Subcutaneous abdominal adipose tissue (tissue), 5 donors: Measurements from ENCODE around the gene LDAF1.
A peak's percentile ranks its signal among the peaks of the same experiment; 100 is the strongest.
"Not testable (repeated sequence)": the region's sequence is repeated elsewhere in the genome, so short reads cannot be mapped to it uniquely, and the experiment has no call there.

ENCODE experiments used
- H3K27ac ChIP-seq: one replicate; pipeline ENCODE4 v1.7.0; 2013; ENCODE audit warnings: low read depth, mild to moderate bottlenecking, inconsistent platforms, low read length, moderate library complexity
- H3K27me3 ChIP-seq, 5 donors: one replicate each; pipeline ENCODE4 v1.7.0; 2013; ENCODE audit warnings: low read length in 5 of 5, inconsistent platforms in 1 of 5; ENCODE audit not compliant: control insufficient read depth in 5 of 5, insufficient read depth in 4 of 5
- H3K36me3 ChIP-seq, 5 donors: one replicate each; pipeline ENCODE4 v1.7.0; 2013; ENCODE audit warnings: low read length in 5 of 5; ENCODE audit not compliant: control insufficient read depth in 5 of 5, insufficient read depth in 5 of 5
- H3K4me1 ChIP-seq, 5 donors: one replicate each; pipeline ENCODE4 v1.7.0; 2013; ENCODE audit warnings: low read length in 5 of 5, mild to moderate bottlenecking in 3 of 5, moderate library complexity in 1 of 5; ENCODE audit not compliant: control insufficient read depth in 5 of 5, insufficient read depth in 5 of 5
- H3K4me3 ChIP-seq, 5 donors: one replicate each; pipeline ENCODE4 v1.7.0; 2013; ENCODE audit warnings: low read length in 5 of 5, low read depth in 1 of 5
- H3K9ac ChIP-seq, 5 donors: one replicate each; pipeline ENCODE4 v1.7.0; 2013; ENCODE audit warnings: low read length in 5 of 5, mild to moderate bottlenecking in 4 of 5, moderate library complexity in 3 of 5
- H3K9me3 ChIP-seq, 5 donors: one replicate each; pipeline ENCODE4 v1.7.0; 2013; ENCODE audit warnings: low read length in 5 of 5; ENCODE audit not compliant: control insufficient read depth in 5 of 5
- donor health status: healthy.
- donor health status: healthy.
- donor health status: healthy.
- donor health status: healthy.
- donor health status: healthy.

Gene LDAF1

DNA sequence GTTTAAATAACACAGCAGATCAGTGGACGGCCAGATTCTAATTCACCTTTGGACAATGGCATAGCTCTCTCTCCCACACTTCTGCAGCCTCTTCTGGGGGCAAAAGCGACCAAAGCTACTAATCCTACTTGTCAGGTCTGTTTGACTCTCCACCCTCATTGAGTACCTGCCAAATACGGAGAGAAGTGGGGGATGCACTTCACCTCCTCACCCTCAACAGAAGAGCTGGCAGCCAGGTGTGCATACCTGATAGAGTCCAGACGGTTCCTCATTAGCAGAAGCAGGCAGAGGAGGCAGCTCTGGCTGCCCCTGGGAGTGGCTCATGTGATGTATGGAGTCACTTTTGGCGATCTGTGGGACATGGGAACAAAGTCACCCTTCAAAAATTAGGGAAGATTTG, 12.7 kb upstream of the LDAF1 start:
- H3K27ac ChIP-seq, result no peak overlapping the region
- peaks cover 0 to 8% (median 0%) of the 10 kb centered on the region in 5 donors for H3K9me3 ChIP-seq
- no peak overlapping the region for H3K4me3 ChIP-seq
- H3K36me3 ChIP-seq, result no peaks in the 10 kb centered on the region
- no peak overlapping the region for H3K9ac ChIP-seq
- H3K4me1 ChIP-seq, result peaks cover 0 to 5% (median 1%) of the 10 kb centered on the region in 5 donors
- peaks cover 0 to 3% (median 3%) of the 10 kb centered on the region in 5 donors for H3K27me3 ChIP-seq

DNA sequence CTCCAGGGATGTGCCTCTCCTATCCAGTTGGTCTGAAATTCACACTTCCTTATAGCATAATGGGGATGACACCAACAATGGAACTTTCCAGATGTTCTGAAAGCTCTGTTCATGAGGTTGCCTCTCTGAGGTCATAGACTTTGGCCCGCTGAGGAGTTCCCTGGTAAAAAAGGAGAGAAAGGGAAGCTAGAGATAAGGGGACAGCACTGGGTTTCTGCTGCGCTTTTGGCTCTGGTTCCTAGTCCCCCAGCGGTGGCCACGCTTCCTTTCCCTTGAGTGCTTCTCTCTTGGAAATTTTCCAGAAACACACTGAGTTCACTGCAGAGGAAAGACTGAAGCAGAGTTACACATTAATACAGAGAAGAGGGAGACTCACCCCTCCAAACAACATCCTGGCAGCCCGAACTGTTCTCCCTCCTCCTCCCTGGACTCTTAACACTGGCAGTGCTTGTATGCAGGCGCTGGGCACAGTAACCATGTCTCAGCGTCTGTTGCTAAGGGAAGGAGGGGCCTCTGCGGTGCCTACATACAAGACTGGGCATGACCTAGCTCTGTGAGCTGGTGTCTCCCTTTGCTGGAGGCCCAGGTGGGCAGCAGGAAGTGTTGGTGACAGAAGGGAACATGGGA, 8.0 kb upstream of the LDAF1 start, which contains the start of gene DNAH3:
TSS of gene DNAH3 (minus strand) at position 472 of the 627 bp plus-strand sequence. CDS start 527 bp downstream, outside the sequence.
- Histone ChIP-seq H3K36me3 (no peaks in the 10 kb centered on the region), H3K27ac (no peak within 1 kb of the TSS), H3K4me3 (no peak within 1 kb of the TSS), H3K27me3 (peaks cover 0 to 6% (median 3%) of the 10 kb centered on the region in 5 donors), H3K4me1 (peaks cover 0 to 6% (median 2%) of the 10 kb centered on the region in 5 donors), H3K9me3 (no peaks in the 10 kb centered on the region), H3K9ac (no peak within 1 kb of the TSS)

DNA sequence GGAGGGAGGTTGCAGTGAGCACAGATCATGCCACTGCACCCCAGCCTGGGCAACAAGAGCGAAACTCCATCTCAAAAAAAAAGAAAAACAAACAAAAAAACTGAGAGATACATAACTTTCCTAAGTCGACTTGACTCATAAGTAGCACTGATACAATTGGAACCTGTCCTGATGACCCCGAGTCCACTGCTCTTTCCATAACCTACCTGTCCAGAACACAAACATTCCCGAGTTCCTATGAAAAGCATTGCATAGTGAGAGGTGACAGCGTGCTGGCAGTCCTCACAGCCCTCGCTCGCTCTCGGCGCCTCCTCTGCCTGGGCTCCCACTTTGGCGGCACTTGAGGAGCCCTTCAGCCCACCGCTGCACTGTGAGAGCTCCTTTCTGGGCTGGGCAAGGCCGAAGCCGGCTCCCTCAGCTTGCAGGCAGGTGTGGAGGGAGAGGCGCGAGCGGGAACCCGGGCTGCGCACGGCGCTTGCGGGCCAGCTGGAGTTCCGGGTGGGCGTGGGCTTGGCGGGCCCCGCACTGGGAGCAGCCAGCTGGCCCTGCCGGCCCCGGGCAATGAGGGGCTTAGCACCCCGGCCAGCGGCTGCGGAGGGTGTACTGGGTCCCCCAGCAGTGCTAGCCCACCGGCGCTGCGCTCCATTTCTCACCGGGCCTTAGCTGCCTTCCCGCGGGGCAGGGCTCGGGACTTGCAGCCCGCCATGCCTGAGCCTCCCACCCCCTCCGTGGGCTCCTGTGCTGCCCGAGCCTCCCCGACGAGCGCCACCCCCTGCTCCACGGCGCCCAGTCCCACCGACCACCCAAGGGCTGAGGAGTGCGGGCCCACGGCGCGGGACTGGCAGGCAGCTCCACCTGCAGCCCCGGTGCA, 6.1 kb upstream of the LDAF1 start:
- H3K4me3 ChIP-seq, H3K27ac ChIP-seq, H3K36me3 ChIP-seq, H3K27me3 ChIP-seq, H3K4me1 ChIP-seq, H3K9ac ChIP-seq, H3K9me3 ChIP-seq: not testable (repeated sequence)

DNA sequence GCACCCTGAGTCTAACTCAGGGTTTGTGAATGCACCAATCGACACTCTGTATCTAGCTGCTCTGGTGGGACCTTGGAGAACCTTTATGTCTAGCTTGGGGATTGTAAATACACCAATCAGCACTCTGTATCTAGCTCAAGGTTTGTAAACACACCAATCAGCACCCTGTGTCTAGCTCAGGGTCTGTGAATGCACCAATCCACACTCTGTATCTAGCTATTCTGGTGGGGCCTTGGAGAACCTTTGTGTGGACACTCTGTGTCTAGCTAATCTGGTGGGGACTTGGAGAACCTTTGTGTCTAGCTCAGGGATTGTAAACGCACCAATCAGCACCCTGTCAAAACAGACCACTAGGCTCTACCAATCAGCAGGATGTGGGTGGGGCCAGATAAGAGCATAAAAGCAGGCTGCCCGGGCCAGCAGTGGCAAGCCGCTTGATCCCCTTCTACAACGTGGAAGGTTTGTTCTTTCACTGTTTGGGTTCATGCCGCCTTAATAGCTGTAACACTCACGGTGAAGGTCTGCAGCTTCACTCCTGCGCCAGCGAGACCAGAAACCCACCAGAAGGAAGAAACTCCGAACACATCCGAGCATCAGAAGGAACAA, 5.2 kb upstream of the LDAF1 start:
- H3K27me3 ChIP-seq, H3K27ac ChIP-seq, H3K36me3 ChIP-seq, H3K9me3 ChIP-seq, H3K4me3 ChIP-seq, H3K9ac ChIP-seq: not testable (repeated sequence)
- H3K4me1 ChIP-seq, result peaks cover 4 to 17% (median 10%) of the 10 kb centered on the region in 5 donors

- H3K9ac ChIP-seq, H3K4me3 ChIP-seq, H3K27me3 ChIP-seq, H3K9me3 ChIP-seq, H3K36me3 ChIP-seq, H3K27ac ChIP-seq: not testable (repeated sequence)
- peaks cover 10 to 38% (median 31%) of the 10 kb centered on the region in 5 donors for H3K4me1 ChIP-seq
These were observed 2.5 kb upstream of the LDAF1 start for GRCh38 chr16:21156011-21156410.

DNA sequence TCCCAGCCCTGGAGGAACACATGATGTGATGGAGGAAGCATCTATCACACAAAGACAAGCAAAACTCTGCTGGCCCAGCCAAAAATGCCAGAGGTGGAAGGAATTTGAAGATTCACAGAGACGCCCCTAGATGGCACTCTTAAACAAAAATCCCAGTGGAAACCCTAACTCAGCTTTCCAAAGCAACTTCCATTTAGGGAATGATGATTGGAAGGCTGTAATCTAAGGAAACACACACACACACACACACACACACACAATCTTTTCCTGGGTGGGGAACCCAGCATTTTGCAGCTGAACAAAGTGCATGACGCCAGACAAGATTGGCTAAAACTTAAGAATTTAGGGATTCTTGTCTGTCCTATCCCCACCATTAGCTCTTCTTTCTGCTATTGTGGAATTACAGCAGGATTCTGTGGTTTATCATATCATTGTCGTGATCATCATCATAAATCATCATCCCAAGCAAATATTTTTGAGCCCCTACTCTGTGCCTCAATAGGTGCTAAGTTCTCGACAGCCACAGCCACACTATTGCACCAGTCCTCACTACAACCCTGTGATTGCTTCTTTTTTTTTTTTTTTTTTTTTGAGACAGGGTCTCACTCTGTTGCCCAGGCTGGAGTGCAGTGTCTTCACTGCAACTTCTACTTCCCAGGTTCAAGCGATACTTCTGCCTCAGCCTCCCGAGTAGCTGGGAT, 1.6 kb upstream of the LDAF1 start:
- Histone ChIP-seq H3K9ac (no peak overlapping the region), H3K4me1 (peaks cover 12 to 42% (median 36%) of the 10 kb centered on the region in 5 donors), H3K27ac (no peak overlapping the region), H3K36me3 (peaks cover 0 to 5% (median 3%) of the 10 kb centered on the region in 5 donors), H3K27me3 (no peaks in the 10 kb centered on the region), H3K4me3 (no peak overlapping the region), H3K9me3 (no peaks in the 10 kb centered on the region)

DNA sequence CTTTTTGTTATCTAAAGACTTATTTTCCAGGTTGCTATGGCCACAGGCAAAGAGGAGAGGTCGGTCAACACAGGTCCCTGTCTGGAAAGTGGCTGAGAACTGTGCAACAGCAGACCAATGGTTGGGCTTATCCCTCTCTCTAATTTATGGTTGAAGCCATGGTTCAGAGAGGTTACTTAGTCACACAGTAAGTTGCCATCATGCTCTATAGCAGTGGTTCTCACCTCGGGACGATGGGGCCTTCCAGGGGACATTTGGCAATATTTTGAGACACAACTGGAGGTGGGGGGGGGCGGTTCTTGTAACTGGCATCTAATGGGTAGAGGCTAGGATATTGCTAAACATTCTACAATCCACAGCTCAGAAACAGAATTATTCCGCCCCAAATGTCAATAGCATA, 842 bp upstream of the LDAF1 start:
- Histone ChIP-seq H3K9me3 (no peaks in the 10 kb centered on the region), H3K9ac (peak overlapping the region in 2 of 5 donors; percentile 86), H3K36me3 (peaks cover 0 to 5% (median 3%) of the 10 kb centered on the region in 5 donors), H3K27me3 (no peaks in the 10 kb centered on the region), H3K4me1 (peaks cover 13 to 48% (median 41%) of the 10 kb centered on the region in 5 donors), H3K4me3 (peak overlapping the region in 4 of 5 donors; percentile 79 to 88 (median 84)), H3K27ac (peak overlapping the region; percentile 72)

DNA sequence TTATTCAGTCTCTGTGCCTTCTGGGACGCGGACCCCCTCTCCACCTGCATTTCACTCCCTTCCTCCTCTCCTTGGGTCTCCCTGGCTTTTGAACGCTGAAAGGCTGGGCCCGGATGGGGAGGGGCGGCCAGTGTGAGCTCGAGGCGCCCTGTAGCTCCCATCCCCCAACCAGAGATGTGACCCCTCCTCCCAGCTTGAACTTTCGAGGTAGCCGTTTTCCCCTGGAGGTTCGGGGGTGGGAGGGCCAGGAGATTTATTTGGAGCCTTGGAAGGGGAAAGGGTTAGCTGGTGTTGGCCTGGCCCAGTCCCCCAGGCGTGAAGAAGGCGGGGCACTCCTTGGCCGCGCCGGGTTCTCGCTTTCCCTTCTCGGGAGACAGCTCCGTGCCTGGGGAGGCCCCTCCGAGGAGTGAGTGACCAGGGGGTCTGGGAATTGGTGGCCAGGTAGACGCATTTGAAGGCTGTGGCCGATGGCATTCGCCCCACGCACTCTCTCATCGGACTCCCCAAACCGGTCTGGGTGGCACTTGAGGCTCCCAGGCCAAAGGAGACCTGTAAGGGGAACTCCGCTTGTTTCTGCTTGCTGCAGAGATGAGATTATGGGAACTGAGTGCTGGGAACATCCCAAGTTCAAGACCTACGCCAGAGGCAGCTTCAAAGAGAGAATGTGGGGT, 942 bp downstream of the LDAF1 start:
- no peaks in the 10 kb centered on the region for H3K9me3 ChIP-seq
- H3K4me1 ChIP-seq, result peaks cover 18 to 61% (median 50%) of the 10 kb centered on the region in 5 donors
- peaks cover 0 to 13% (median 6%) of the 10 kb centered on the region in 5 donors for H3K36me3 ChIP-seq
- peak overlapping the region; percentile 72 for H3K27ac ChIP-seq
- peak overlapping the region; percentile 79 to 92 (median 82) for H3K4me3 ChIP-seq
- H3K9ac ChIP-seq, result peak overlapping the region; percentile 50 to 86 (median 84)
- no peaks in the 10 kb centered on the region for H3K27me3 ChIP-seq

DNA sequence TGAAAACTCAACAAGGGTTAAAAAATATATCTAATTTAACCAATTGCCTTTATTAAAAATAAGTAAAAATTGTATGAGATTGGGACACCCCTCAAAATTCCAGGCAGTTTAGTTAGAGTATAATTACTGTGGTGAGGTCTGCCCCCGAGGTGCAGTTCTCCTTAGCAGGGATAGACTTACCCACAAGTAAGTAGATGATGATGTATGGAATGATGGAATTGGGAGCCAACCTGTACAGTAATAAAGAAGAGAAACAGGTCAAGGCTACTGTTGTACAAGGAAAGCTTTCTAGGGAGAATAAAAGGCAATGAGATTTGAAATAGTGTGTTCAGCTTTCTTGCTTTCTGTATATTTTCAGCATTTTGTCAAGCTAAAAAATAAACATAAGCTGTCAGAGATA, 1.8 kb downstream of the LDAF1 start:
- no peak overlapping the region for H3K4me3 ChIP-seq

More for the DNA sequence above, 1.8 kb downstream of the LDAF1 start:
- peak overlapping the region in 3 of 5 donors; percentile 79 to 86 (median 84) for H3K9ac ChIP-seq
- H3K9me3 ChIP-seq, result no peaks in the 10 kb centered on the region
- H3K27ac ChIP-seq, result peak overlapping the region; percentile 72
- H3K36me3 ChIP-seq, result peaks cover under 1 to 22% (median 14%) of the 10 kb centered on the region in 5 donors
- H3K27me3 ChIP-seq, result no peaks in the 10 kb centered on the region
- H3K4me1 ChIP-seq, result peaks cover 18 to 61% (median 50%) of the 10 kb centered on the region in 5 donors
